SK-N-SH (cell line): ENCODE measurements around the gene HBA1. TPM values are rescaled to one million over a fixed set of nuclear protein-coding genes. Genes with fewer than 3 reads are reported as not detected.
A peak's percentile ranks its signal among the peaks of the same experiment; 100 is the strongest.

Source experiments
- CTCF ChIA-PET: fragments of 300-600, 350-600 bp; formaldehyde crosslinking; extraction: SDS; loops from one replicate; lab custom pipeline; 2021; lab: Yijun Ruan, JAX
- POLR2A ChIA-PET: fragments of 350-600 bp; sonication (Branson Sonifier 250); formaldehyde crosslinking; extraction: SDS; loops from one replicate; lab custom pipeline; 2020; ENCODE audit warnings: antibody characterized with exemption, inconsistent platforms; lab: Yijun Ruan, JAX
- DNase-seq: peaks from one replicate; pipeline ENCODE4 v3.0.0; 2012
- H2AFZ ChIP-seq: fragments of 200-600 bp; sonication (generic); 2 replicates; pipeline ENCODE4 v1.8.1; 2016; ENCODE audit warnings: antibody characterized with exemption, mild to moderate bottlenecking, low read depth
- H3F3A ChIP-seq: fragments of 200-600 bp; sonication (generic); replicated peaks from 2 replicates; pipeline ENCODE3; 2016; ENCODE audit warnings: antibody characterized with exemption, mild to moderate bottlenecking; ENCODE audit not compliant: insufficient read depth
- H3K27ac ChIP-seq, 2 experiments: fragments of 200-500 bp in 1 of 2; fragments of 200-600 bp in 1 of 2; sonication (Bioruptor generic) in 1 of 2; sonication (generic), shearing (Covaris generic) in 1 of 2; 2 replicates each; pipeline versions ENCODE4 v1.5.1 to v1.6.1; 2014 to 2016; ENCODE audit warnings: low read depth in 2 of 2, inconsistent platforms in 1 of 2, low read length in 1 of 2, mild to moderate bottlenecking in 1 of 2, mixed read lengths in 1 of 2
- H3K27me3 ChIP-seq: fragments of 200-600 bp; sonication (generic), shearing (Covaris generic); 2 replicates; pipeline ENCODE4 v1.6.1; 2016; ENCODE audit warnings: mixed run types; ENCODE audit not compliant: insufficient read depth
- H3K36me3 ChIP-seq, 2 experiments: fragments of 200-500 bp in 1 of 2; fragments of 200-600 bp in 1 of 2; sonication (Bioruptor generic) in 1 of 2; sonication (generic) in 1 of 2; replicated peaks in 1 of 2; 2 replicates each; pipeline versions ENCODE3 to v1.5.1; 2014 to 2016; ENCODE audit warnings: low read length in 1 of 2, mild to moderate bottlenecking in 1 of 2; ENCODE audit not compliant: insufficient read depth in 2 of 2, control insufficient read depth in 1 of 2
- H3K4me1 ChIP-seq, 2 experiments: fragments of 200-500 bp in 1 of 2; fragments of 200-600 bp in 1 of 2; sonication (Bioruptor generic) in 1 of 2; sonication (generic), shearing (Covaris generic) in 1 of 2; 2 replicates each; pipeline versions ENCODE4 v1.5.1 to v1.6.1; 2014 to 2016; ENCODE audit warnings: low read depth in 1 of 2, low read length in 1 of 2, mixed run types in 1 of 2; ENCODE audit not compliant: insufficient read depth in 2 of 2, control insufficient read depth in 1 of 2
- H3K4me2 ChIP-seq: fragments of 200-600 bp; sonication (generic), shearing (Covaris generic); 2 replicates; pipeline ENCODE4 v1.6.1; 2017; ENCODE audit warnings: mixed run types
- H3K4me3 ChIP-seq, 2 experiments: fragments of 200-500 bp in 1 of 2; fragments of 200-600 bp in 1 of 2; sonication (Bioruptor generic) in 1 of 2; sonication (generic), shearing (Covaris generic) in 1 of 2; 2 replicates each; pipeline versions ENCODE4 v1.5.1 to v1.8.1; 2014 to 2016; ENCODE audit warnings: low read depth in 2 of 2, inconsistent platforms in 1 of 2, low read length in 1 of 2, mild to moderate bottlenecking in 1 of 2, mixed read lengths in 1 of 2, moderate library complexity in 1 of 2
- H3K79me2 ChIP-seq: fragments of 200-600 bp; sonication (generic); 2 replicates; pipeline ENCODE4 v1.8.1; 2017; ENCODE audit warnings: mild to moderate bottlenecking; ENCODE audit not compliant: insufficient read depth
- H3K9ac ChIP-seq: fragments of 200-600 bp; sonication (generic); 2 replicates; pipeline ENCODE4 v1.6.1; 2017; ENCODE audit warnings: mixed run types
- H3K9me2 ChIP-seq: fragments of 200-600 bp; sonication (generic); 2 replicates; pipeline ENCODE4 v1.6.1; 2017; ENCODE audit warnings: mixed run types
- H3K9me3 ChIP-seq: fragments of 200-600 bp; sonication (generic); 2 replicates; pipeline ENCODE4 v1.6.1; 2017; ENCODE audit warnings: mixed run types, mild to moderate bottlenecking, moderate library complexity
- H4K20me1 ChIP-seq: fragments of 200-600 bp; sonication (generic); 2 replicates; pipeline ENCODE4 v1.6.1; 2017; ENCODE audit warnings: mild to moderate bottlenecking, mixed run types; ENCODE audit not compliant: insufficient read depth
- CHD2 ChIP-seq: fragments of 150-350 bp; IDR thresholded peaks from 2 replicates; pipeline ENCODE4 v1.6.1; 2018; ENCODE audit warnings: low read length; ENCODE audit not compliant: partially characterized antibody
- MXI1 ChIP-seq: IDR thresholded peaks from 2 replicates; pipeline ENCODE4 v1.6.1; 2012; ENCODE audit warnings: mild to moderate bottlenecking, low read depth, low read length, improper control_type of control experiment
- POLR2AphosphoS5 ChIP-seq: IDR thresholded peaks from 2 replicates; pipeline ENCODE4 v1.6.1; 2012; ENCODE audit warnings: low read depth, low read length
- RCOR1 ChIP-seq: fragments of 150-350 bp; IDR thresholded peaks from 2 replicates; pipeline ENCODE4 v1.6.1; 2017; ENCODE audit warnings: antibody characterized with exemption, low read length
- SIN3A ChIP-seq: IDR thresholded peaks from 2 replicates; pipeline ENCODE4 v1.6.1; 2012; ENCODE audit warnings: low read depth, mild to moderate bottlenecking, low read length, moderate library complexity, borderline replicate concordance
- ZBTB33 ChIP-seq: IDR thresholded peaks from 2 replicates; pipeline ENCODE4 v1.4.0; 2012; ENCODE audit warnings: low read depth, borderline replicate concordance
- WGBS: methylation state at CpG from one replicate; pipeline ENCODE4 v1.1.6; 2017; ENCODE audit warnings: low lambda C conversion rate; 5-methylcytosine and 5-hydroxymethylcytosine counted together
- polyA plus RNA-seq, 3 experiments: library from polyadenylated mRNA; depleted of rRNA; stranded (reverse); fragments of >200 nt; gene quantifications; 2 replicates each; pipeline ENCODE4 v1.2.3, GENCODE V29; 2012
- TF ChIP-seq, protein P1 (sequence below): IDR thresholded peaks from 2 replicates; pipeline ENCODE4 v1.4.0; 2012; ENCODE audit warnings: low read depth
- TF ChIP-seq, protein P2 (sequence below): IDR thresholded peaks from 2 replicates; pipeline ENCODE4; 2012
- TF ChIP-seq, protein P3 (sequence below): IDR thresholded peaks from 2 replicates; pipeline ENCODE4 v1.6.1; 2012; ENCODE audit warnings: mild to moderate bottlenecking, low read depth, low read length, moderate library complexity

The HBA1 gene
- polyA plus RNA-seq, 1 of the 3 experiments (the other 2 are of a cell fraction): not detected

- peak overlapping the region; percentile 91 for H3K4me2 ChIP-seq
- no peaks in the 10 kb centered on the region for H3K79me2 ChIP-seq
- H3K36me3 ChIP-seq: peaks cover 3 to 6% of the 10 kb centered on the region in 2 experiments
- CTCF ChIA-PET: interaction anchor here (0.6 to 7.5 kb wide), 71 partner anchors 8 to 384 kb away, joined by 3 to 120 read pairs (median 4); partner anchors contain the start of genes ARHGDIG, AXIN1, HBM and NPRL3
- peak overlapping the region; percentile 42 to 56 for H3K4me3 ChIP-seq
- no peaks in the 10 kb centered on the region for H3K9me3 ChIP-seq
- no peak overlapping the region for H3K27ac ChIP-seq
- DNase-seq: peak; percentile 95
- POLR2A ChIA-PET: interaction anchor here (1.0 kb wide), 1 partner anchor 74 kb away, joined by 3 read pairs; no protein-coding TSS in a partner anchor
- H3F3A ChIP-seq: peaks cover 4% of the 10 kb centered on the region
- H3K27me3 ChIP-seq: peaks cover 14% of the 10 kb centered on the region
- peaks cover 11% of the 10 kb centered on the region for H4K20me1 ChIP-seq
- no peaks in the 10 kb centered on the region for H3K9me2 ChIP-seq
- H2AFZ ChIP-seq: no peak overlapping the region
- H3K9ac ChIP-seq: no peak overlapping the region
- TF ChIP-seq RCOR1: 0 out of 2 replicates have a peak, but pooled peaks have one; percentile 30
- peak; percentile 97 for TF ChIP-seq CHD2
- TF ChIP-seq, protein P1, sequence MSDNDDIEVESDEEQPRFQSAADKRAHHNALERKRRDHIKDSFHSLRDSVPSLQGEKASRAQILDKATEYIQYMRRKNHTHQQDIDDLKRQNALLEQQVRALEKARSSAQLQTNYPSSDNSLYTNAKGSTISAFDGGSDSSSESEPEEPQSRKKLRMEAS: peak; percentile 96
- TF ChIP-seq, protein P2, sequence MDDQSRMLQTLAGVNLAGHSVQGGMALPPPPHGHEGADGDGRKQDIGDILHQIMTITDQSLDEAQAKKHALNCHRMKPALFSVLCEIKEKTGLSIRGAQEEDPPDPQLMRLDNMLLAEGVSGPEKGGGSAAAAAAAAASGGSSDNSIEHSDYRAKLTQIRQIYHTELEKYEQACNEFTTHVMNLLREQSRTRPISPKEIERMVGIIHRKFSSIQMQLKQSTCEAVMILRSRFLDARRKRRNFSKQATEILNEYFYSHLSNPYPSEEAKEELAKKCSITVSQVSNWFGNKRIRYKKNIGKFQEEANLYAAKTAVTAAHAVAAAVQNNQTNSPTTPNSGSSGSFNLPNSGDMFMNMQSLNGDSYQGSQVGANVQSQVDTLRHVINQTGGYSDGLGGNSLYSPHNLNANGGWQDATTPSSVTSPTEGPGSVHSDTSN: 0 out of 2 replicates have a peak, but pooled peaks have one; percentile 8
- TF ChIP-seq, protein P3, sequence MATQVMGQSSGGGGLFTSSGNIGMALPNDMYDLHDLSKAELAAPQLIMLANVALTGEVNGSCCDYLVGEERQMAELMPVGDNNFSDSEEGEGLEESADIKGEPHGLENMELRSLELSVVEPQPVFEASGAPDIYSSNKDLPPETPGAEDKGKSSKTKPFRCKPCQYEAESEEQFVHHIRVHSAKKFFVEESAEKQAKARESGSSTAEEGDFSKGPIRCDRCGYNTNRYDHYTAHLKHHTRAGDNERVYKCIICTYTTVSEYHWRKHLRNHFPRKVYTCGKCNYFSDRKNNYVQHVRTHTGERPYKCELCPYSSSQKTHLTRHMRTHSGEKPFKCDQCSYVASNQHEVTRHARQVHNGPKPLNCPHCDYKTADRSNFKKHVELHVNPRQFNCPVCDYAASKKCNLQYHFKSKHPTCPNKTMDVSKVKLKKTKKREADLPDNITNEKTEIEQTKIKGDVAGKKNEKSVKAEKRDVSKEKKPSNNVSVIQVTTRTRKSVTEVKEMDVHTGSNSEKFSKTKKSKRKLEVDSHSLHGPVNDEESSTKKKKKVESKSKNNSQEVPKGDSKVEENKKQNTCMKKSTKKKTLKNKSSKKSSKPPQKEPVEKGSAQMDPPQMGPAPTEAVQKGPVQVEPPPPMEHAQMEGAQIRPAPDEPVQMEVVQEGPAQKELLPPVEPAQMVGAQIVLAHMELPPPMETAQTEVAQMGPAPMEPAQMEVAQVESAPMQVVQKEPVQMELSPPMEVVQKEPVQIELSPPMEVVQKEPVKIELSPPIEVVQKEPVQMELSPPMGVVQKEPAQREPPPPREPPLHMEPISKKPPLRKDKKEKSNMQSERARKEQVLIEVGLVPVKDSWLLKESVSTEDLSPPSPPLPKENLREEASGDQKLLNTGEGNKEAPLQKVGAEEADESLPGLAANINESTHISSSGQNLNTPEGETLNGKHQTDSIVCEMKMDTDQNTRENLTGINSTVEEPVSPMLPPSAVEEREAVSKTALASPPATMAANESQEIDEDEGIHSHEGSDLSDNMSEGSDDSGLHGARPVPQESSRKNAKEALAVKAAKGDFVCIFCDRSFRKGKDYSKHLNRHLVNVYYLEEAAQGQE: no peak
- TF ChIP-seq SIN3A: peak; percentile 62; the same call in 1 of the 2 replicates
- TF ChIP-seq POLR2AphosphoS5: no peak
- TF ChIP-seq ZBTB33: peak; percentile 95
- TF ChIP-seq MXI1: 0 out of 2 replicates have a peak, but pooled peaks have one; percentile 43
- peaks cover 0 to 10% of the 10 kb centered on the region in 2 experiments; a peak in 1 of 4 replicates for H3K4me1 ChIP-seq
- 0% methylated on average over 18 of the region's 89 CpGs for WGBS
Observed at GRCh38 chr16:180681-181564, 4.4 kb downstream of the HBA1 start.
